SU-DHL-6 (cell line): ENCODE data around the gene MATCAP1.

Experiments used
- H2AFZ ChIP-seq: fragments of 200-600 bp; sonication (generic); 2 replicates; pipeline ENCODE4 v1.6.1; 2014; ENCODE audit warnings: low read depth, mild to moderate bottlenecking, moderate library complexity, mixed read lengths, antibody characterized with exemption, low read length; ENCODE audit not compliant: severe bottlenecking
- H3F3A ChIP-seq: fragments of 200-600 bp; shearing (Covaris generic); 2 replicates; pipeline ENCODE4 v1.6.0; 2016; ENCODE audit warnings: antibody characterized with exemption, mild to moderate bottlenecking; ENCODE audit not compliant: insufficient read depth
- H3K27ac ChIP-seq: fragments of 200-600 bp; sonication (generic); 2 replicates; pipeline ENCODE4 v1.5.1; 2016; ENCODE audit warnings: low read depth, mild to moderate bottlenecking, low read length, moderate library complexity, mixed read lengths
- H3K27me3 ChIP-seq: fragments of 200-600 bp; sonication (generic), shearing (Covaris generic); 2 replicates; pipeline ENCODE4 v1.6.0; 2014; ENCODE audit warnings: mild to moderate bottlenecking, low read length
- H3K36me3 ChIP-seq: fragments of 200-600 bp; sonication (generic); 2 replicates; pipeline ENCODE4 v1.6.1; 2014; ENCODE audit warnings: mild to moderate bottlenecking, low read length, mixed read lengths
- H3K4me2 ChIP-seq: fragments of 300-600, 200-600 bp; shearing (Covaris generic), sonication (generic); 2 replicates; pipeline ENCODE4 v1.6.0; 2014; ENCODE audit warnings: low read length, low read depth, mild to moderate bottlenecking; ENCODE audit not compliant: poor library complexity, severe bottlenecking
- H3K4me3 ChIP-seq: fragments of 200-600 bp; sonication (generic); 2 replicates; pipeline ENCODE4 v1.5.1; 2014; ENCODE audit warnings: antibody characterized with exemption, low read length, mild to moderate bottlenecking, mixed read lengths; ENCODE audit not compliant: insufficient read depth, poor library complexity, severe bottlenecking
- H3K79me2 ChIP-seq: fragments of 200-600 bp; sonication (generic); 2 replicates; pipeline ENCODE4 v1.6.1; 2014; ENCODE audit warnings: mild to moderate bottlenecking, low read length, moderate library complexity; ENCODE audit not compliant: insufficient read depth
- H3K9ac ChIP-seq: fragments of 200-600 bp; sonication (generic); 2 replicates; pipeline ENCODE4 v1.7.0; 2014; ENCODE audit warnings: mild to moderate bottlenecking, low read length
- H3K9me2 ChIP-seq: fragments of 200-600 bp; sonication (generic); replicated peaks from 2 replicates; pipeline ENCODE4 v1.6.1; 2014; ENCODE audit warnings: low read length; ENCODE audit not compliant: insufficient read depth
- H3K9me3 ChIP-seq: fragments of 200-600 bp; sonication (generic); 2 replicates; pipeline ENCODE4 v1.6.1; 2014; ENCODE audit warnings: low read length, mixed read lengths; ENCODE audit not compliant: insufficient read depth
- H4K20me1 ChIP-seq: fragments of 200-600 bp; sonication (generic); 2 replicates; pipeline ENCODE4 v1.6.1; 2014; ENCODE audit warnings: low read depth, mild to moderate bottlenecking, antibody characterized with exemption, low read length, moderate library complexity, mixed read lengths
- CTCF ChIP-seq: fragments of 200-600 bp; sonication (generic); IDR thresholded peaks from one replicate; pipeline ENCODE4 v1.5.1; 2017; ENCODE audit warnings: antibody characterized with exemption, mild to moderate bottlenecking, low read length, moderate library complexity; ENCODE audit not compliant: insufficient read depth, poor library complexity, severe bottlenecking
- EZH2phosphoT487 ChIP-seq: fragments of 200-600 bp; sonication (generic), shearing (Covaris generic); conservative IDR thresholded peaks from 2 replicates; pipeline ENCODE4 v1.6.1; 2018; ENCODE audit warnings: mild to moderate bottlenecking, antibody characterized with exemption, low read length, moderate library complexity, mixed read lengths

Gene MATCAP1

GRCh38 chr16:67195676-67196075 is 11.9 kb upstream of the MATCAP1 start:
- no peak overlapping the region for H3K9ac ChIP-seq

DNA sequence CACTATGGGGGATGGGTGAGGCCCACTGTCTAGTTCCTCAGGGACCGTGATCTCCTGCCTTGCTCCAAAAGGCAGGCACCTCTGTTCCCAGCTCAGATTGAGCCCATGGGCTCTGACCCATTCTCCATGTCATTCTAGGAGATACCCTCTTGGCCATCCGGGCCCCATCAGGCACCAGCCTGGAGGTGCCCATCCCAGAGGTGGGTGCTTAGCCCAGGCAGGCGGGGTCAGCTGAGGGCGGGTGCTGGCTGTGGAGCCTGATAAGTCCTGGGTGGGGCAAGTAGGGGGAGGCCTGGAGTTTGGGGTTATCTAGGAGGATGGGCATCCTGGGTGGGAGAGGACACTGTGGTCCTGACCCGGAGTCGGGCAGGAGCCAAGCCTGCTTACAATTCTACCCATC is 10.5 kb upstream of the MATCAP1 start:
- Histone ChIP-seq H3K79me2 (peaks cover 24% of the 10 kb centered on the region), H3K27ac (no peak overlapping the region), H2AFZ (no peak overlapping the region), H3K4me3 (no peak overlapping the region), H3F3A (no peaks in the 10 kb centered on the region), H4K20me1 (no peaks in the 10 kb centered on the region), H3K36me3 (no peaks in the 10 kb centered on the region), H3K9me3 (no peaks in the 10 kb centered on the region), H3K4me2 (no peak overlapping the region), H3K27me3 (no peaks in the 10 kb centered on the region), H3K9ac (no peak overlapping the region), H3K9me2 (no peaks in the 10 kb centered on the region)
- TF ChIP-seq EZH2phosphoT487 (no peak), CTCF (no peak)

More at GRCh38 chr16:67195676-67196075, 11.9 kb upstream of the MATCAP1 start:
- Histone ChIP-seq H3K4me3 (no peak overlapping the region), H3K9me3 (no peaks in the 10 kb centered on the region), H3K9me2 (no peaks in the 10 kb centered on the region), H3K36me3 (no peaks in the 10 kb centered on the region), H3K27ac (no peak overlapping the region), H3K4me2 (no peak overlapping the region), H2AFZ (no peak overlapping the region), H3K27me3 (no peaks in the 10 kb centered on the region), H3K79me2 (peaks cover 24% of the 10 kb centered on the region), H3F3A (no peaks in the 10 kb centered on the region), H4K20me1 (no peaks in the 10 kb centered on the region)
- no peak for TF ChIP-seq CTCF
- no peak for TF ChIP-seq EZH2phosphoT487

DNA sequence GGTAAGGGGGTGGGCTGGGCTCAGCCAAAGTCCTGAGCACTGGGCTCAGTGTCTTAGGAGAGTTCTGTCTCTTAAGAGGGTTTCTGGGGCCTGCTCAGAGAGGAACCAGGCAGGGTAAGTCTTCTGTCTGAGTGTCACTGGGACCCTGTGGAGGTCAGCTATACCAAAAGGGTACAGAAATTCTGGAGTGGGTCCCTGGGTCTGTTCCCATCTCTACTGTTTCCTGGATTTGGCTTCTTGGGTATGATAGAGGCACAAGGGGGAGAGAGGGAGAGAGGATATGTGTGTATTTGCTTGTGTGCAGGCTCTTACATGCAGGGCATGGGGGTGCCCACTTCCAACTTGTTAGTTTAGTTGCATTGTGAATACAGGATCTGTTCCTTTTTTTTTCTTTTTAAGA is 9.8 kb upstream of the MATCAP1 start:
- Histone ChIP-seq H2AFZ (no peak overlapping the region), H3K9me3 (no peaks in the 10 kb centered on the region), H3K79me2 (peaks cover 24% of the 10 kb centered on the region), H3K9me2 (no peaks in the 10 kb centered on the region), H3K27me3 (no peaks in the 10 kb centered on the region), H3K27ac (no peak overlapping the region), H3K9ac (peak overlapping the region; percentile 94), H4K20me1 (no peaks in the 10 kb centered on the region), H3K4me2 (peak overlapping the region; percentile 92), H3K36me3 (no peaks in the 10 kb centered on the region), H3F3A (no peaks in the 10 kb centered on the region), H3K4me3 (peak overlapping the region; percentile 92)
- TF ChIP-seq CTCF (no peak), EZH2phosphoT487 (no peak)
